ENCODE data around the gene IPCEF1.

DNA sequence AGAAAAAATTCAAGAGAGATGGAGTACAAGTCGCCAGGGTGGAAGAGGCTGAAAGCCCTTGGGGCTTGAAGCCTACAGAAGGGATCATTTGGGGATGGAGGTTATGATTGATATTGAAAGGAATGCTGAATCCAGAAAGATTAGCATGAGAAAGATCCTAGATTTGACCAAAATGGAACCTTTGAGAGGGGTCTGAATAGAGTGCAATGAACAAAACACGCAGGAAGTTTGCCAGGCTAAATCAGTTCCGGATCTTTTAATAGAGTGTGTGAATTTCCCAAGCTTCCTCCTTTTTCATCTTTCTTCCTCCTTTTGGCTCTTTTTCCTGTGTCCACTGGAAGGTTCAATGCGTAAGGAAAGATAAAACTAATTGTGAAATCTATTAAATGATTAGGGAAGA lies 15.3 kb downstream of the IPCEF1 start:
- no peak for TF ChIP-seq CTCF (IDR thresholded peaks at IDR 0.05; ENCODE audit: control extremely low read depth in 1 of 3, insufficient read depth in 1 of 3, low read depth in 1 of 3, low read length in 3 of 3)
- TF ChIP-seq CHD2 (IDR thresholded peaks at IDR 0.05; ENCODE audit: low read length): no peak
- TF ChIP-seq MAX (IDR thresholded peaks at IDR 0.05): no peak
- TF ChIP-seq JUN (IDR thresholded peaks at IDR 0.05; ENCODE audit: low read depth, low read length): no peak
- no peak for TF ChIP-seq CEBPB (IDR thresholded peaks at IDR 0.05; ENCODE audit: low read depth, low read length)
- no peak for TF ChIP-seq EZH2 (IDR thresholded peaks at IDR 0.05; ENCODE audit: low read depth, low read length, severe bottlenecking)
- TF ChIP-seq EGR1 (IDR thresholded peaks at IDR 0.05; ENCODE audit: borderline replicate concordance, low read depth, low read length): no peak
- TF ChIP-seq, protein P1, sequence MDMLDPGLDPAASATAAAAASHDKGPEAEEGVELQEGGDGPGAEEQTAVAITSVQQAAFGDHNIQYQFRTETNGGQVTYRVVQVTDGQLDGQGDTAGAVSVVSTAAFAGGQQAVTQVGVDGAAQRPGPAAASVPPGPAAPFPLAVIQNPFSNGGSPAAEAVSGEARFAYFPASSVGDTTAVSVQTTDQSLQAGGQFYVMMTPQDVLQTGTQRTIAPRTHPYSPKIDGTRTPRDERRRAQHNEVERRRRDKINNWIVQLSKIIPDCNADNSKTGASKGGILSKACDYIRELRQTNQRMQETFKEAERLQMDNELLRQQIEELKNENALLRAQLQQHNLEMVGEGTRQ (IDR thresholded peaks at IDR 0.05; ENCODE audit: low read length): no peak
- TF ChIP-seq CREB1 (IDR thresholded peaks at IDR 0.05): no peak
- no peak for TF ChIP-seq SIN3A (conservative IDR thresholded peaks at IDR 0.05 in 1 of 2, IDR thresholded peaks at IDR 0.05 in 1 of 2; ENCODE audit: low read depth in 1 of 2, low read length in 2 of 2)
